ENCODE results near the gene BHMT2.

DNA sequence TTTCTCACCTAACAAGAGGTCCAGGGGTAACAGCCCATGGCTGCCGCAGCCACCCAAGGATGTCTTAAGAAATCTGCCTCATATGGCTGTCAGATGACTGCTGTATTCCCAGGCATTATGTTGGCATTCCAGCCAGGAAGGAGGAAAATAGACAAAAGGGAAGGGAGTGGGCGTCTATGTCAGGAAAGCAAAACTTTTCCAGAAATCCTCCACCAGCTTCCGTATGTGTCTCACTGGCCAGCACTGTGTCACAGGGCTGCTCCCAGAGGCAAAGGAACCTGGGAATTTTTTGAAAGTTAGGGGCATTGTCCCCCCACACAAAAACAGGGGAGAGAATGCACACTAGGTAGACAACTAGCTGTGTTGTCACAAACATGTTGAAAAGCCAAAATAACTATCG, 7.3 kb downstream of the BHMT2 start:
- no peak for TF ChIP-seq JUNB (IDR thresholded peaks at IDR 0.05)
- TF ChIP-seq POLR2A (IDR thresholded peaks at IDR 0.05; ENCODE audit: low read depth, low read length), result no peak
- TF ChIP-seq CTCF (IDR thresholded peaks at IDR 0.05 in 2 of 3, conservative IDR thresholded peaks at IDR 0.05 in 1 of 3; ENCODE audit: control insufficient read depth in 2 of 3, extremely low read depth in 1 of 3, insufficient read depth in 1 of 3, low read depth in 3 of 3, low read length in 3 of 3), result no peak
- no peak for TF ChIP-seq SIN3A (IDR thresholded peaks at IDR 0.05; ENCODE audit: low read depth, low read length)
- no peak for TF ChIP-seq NFXL1 (IDR thresholded peaks at IDR 0.05; ENCODE audit: borderline replicate concordance)
- no peak for TF ChIP-seq FOXK2 (IDR thresholded peaks at IDR 0.05)
- TF ChIP-seq CBX5 (IDR thresholded peaks at IDR 0.05; ENCODE audit: low read depth), result no peak
- TF ChIP-seq ZSCAN29 (IDR thresholded peaks at IDR 0.05), result no peak
- no peak for TF ChIP-seq SUZ12 (IDR thresholded peaks at IDR 0.05; ENCODE audit: unreplicated experiment)
- TF ChIP-seq, protein P1, sequence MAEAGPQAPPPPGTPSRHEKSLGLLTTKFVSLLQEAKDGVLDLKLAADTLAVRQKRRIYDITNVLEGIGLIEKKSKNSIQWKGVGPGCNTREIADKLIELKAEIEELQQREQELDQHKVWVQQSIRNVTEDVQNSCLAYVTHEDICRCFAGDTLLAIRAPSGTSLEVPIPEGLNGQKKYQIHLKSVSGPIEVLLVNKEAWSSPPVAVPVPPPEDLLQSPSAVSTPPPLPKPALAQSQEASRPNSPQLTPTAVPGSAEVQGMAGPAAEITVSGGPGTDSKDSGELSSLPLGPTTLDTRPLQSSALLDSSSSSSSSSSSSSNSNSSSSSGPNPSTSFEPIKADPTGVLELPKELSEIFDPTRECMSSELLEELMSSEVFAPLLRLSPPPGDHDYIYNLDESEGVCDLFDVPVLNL (IDR thresholded peaks at IDR 0.05; ENCODE audit: low read depth, low read length), result no peak
- no peak for TF ChIP-seq TARDBP (IDR thresholded peaks at IDR 0.05; ENCODE audit: borderline replicate concordance)
- no peak for TF ChIP-seq YBX1 (IDR thresholded peaks at IDR 0.05)
- no peak for TF ChIP-seq EP300 (IDR thresholded peaks at IDR 0.05; ENCODE audit: borderline replicate concordance in 1 of 2, control insufficient read depth in 1 of 2, low read depth in 2 of 2, low read length in 2 of 2)

Data from GM12878 (cell line).